Measurements from ENCODE around the gene BRF1.

The BRF1 gene

GRCh38 chr14:105200074-105200473, 100.7 kb downstream of the BRF1 start:
- H2BK5ac ChIP-seq (ENCODE audit: low read depth, low read length, poor library complexity, severe bottlenecking), result no peak overlapping the region
- WGBS, result 91% methylated on average over 10 of the region's 10 CpGs
- no peak overlapping the region for H4K8ac ChIP-seq (ENCODE audit: low read length)
- H3K4ac ChIP-seq (ENCODE audit: low read depth in 1 of 2, low read length in 2 of 2), result no peak overlapping the region
- no peak overlapping the region for H3K18ac ChIP-seq (ENCODE audit: low read depth in 1 of 2, low read length in 2 of 2)
- no peak overlapping the region for H3K14ac ChIP-seq (ENCODE audit: low read length in 2 of 2)
- no peak overlapping the region for H2BK15ac ChIP-seq (ENCODE audit: low read depth, poor library complexity, severe bottlenecking)
- no peak overlapping the region for H2BK12ac ChIP-seq (ENCODE audit: low read length in 2 of 2)
- H3K27ac ChIP-seq (ENCODE audit: low read length, poor library complexity, severe bottlenecking), result no peak overlapping the region
- no peaks in the 10 kb centered on the region for H3K9me3 ChIP-seq (ENCODE audit: control insufficient read depth, low read length)
- H3K4me3 ChIP-seq (ENCODE audit: insufficient read depth in 1 of 2, low read depth in 1 of 2, low read length in 2 of 2), result no peak overlapping the region
- no peak overlapping the region for H2AK5ac ChIP-seq (ENCODE audit: low read length, severe bottlenecking)
- peaks cover 39% of the 10 kb centered on the region for H3K4me1 ChIP-seq (ENCODE audit: control insufficient read depth, insufficient read depth, low read depth, low read length)
- H3K36me3 ChIP-seq (ENCODE audit: control insufficient read depth in 1 of 2, insufficient read depth in 2 of 2, low read depth in 1 of 2, low read length in 2 of 2), result peaks cover 0 to 4% of the 10 kb centered on the region in 2 experiments
- H4K91ac ChIP-seq (ENCODE audit: low read length), result no peak overlapping the region
- no peak overlapping the region for H3K9ac ChIP-seq (ENCODE audit: low read length)
- no peak overlapping the region for H3K23ac ChIP-seq (ENCODE audit: low read length in 2 of 2)
- H3K27me3 ChIP-seq (ENCODE audit: control insufficient read depth in 1 of 2, insufficient read depth in 1 of 2, low read length in 2 of 2), result peaks cover 25 to 73% of the 10 kb centered on the region in 2 experiments
- no peak for DNase-seq
- no peak overlapping the region for H3K4me2 ChIP-seq (ENCODE audit: low read length, poor library complexity, severe bottlenecking)
- no peak overlapping the region for H2BK120ac ChIP-seq (ENCODE audit: low read depth, low read length)
- no peaks in the 10 kb centered on the region for H3K79me1 ChIP-seq (replicated peaks; ENCODE audit: low read length, poor library complexity, severe bottlenecking)
- H2AFZ ChIP-seq (ENCODE audit: low read depth, low read length), result no peak overlapping the region

GRCh38 chr14:105199093-105199492, 101.7 kb downstream of the BRF1 start:
- no peak overlapping the region for H3K4me3 ChIP-seq (ENCODE audit: insufficient read depth in 1 of 2, low read depth in 1 of 2, low read length in 2 of 2)
- WGBS, result 41% methylated on average over 18 of the region's 18 CpGs

GRCh38 chr14:105198588-105198987, 102.2 kb downstream of the BRF1 start:
- DNase-seq, result no peak
- Histone ChIP-seq H3K9me3 (ENCODE audit: control insufficient read depth, low read length) (no peaks in the 10 kb centered on the region), H3K4me3 (ENCODE audit: insufficient read depth in 1 of 2, low read depth in 1 of 2, low read length in 2 of 2) (no peak overlapping the region), H3K4me1 (ENCODE audit: control insufficient read depth, insufficient read depth, low read depth, low read length) (peaks cover 38% of the 10 kb centered on the region), H3K27me3 (ENCODE audit: control insufficient read depth in 1 of 2, insufficient read depth in 1 of 2, low read length in 2 of 2) (peaks cover 40 to 80% of the 10 kb centered on the region in 2 experiments), H2BK15ac (ENCODE audit: low read depth, poor library complexity, severe bottlenecking) (no peak overlapping the region), H3K18ac (ENCODE audit: low read depth in 1 of 2, low read length in 2 of 2) (peak overlapping the region; percentile 67 to 85), H3K36me3 (ENCODE audit: control insufficient read depth in 1 of 2, insufficient read depth in 2 of 2, low read depth in 1 of 2, low read length in 2 of 2) (no peaks in the 10 kb centered on the region), H2BK12ac (ENCODE audit: low read length in 2 of 2) (peak overlapping the region in 1 of 2 experiments; percentile 85), H2AFZ (ENCODE audit: low read depth, low read length) (no peak overlapping the region), H4K91ac (ENCODE audit: low read length) (peak overlapping the region; percentile 85), H2BK5ac (ENCODE audit: low read depth, low read length, poor library complexity, severe bottlenecking) (no peak overlapping the region), H2AK5ac (ENCODE audit: low read length, severe bottlenecking) (no peak overlapping the region), H3K9ac (ENCODE audit: low read length) (no peak overlapping the region), H3K79me1 (replicated peaks; ENCODE audit: low read length, poor library complexity, severe bottlenecking) (no peaks in the 10 kb centered on the region), H3K23ac (ENCODE audit: low read length in 2 of 2) (peak overlapping the region in 1 of 2 experiments; percentile 46), H3K4me2 (ENCODE audit: low read length, poor library complexity, severe bottlenecking) (no peak overlapping the region), H3K14ac (ENCODE audit: low read length in 2 of 2) (peak overlapping the region in 1 of 2 experiments; percentile 72), H2BK120ac (ENCODE audit: low read depth, low read length) (no peak overlapping the region), H3K4ac (ENCODE audit: low read depth in 1 of 2, low read length in 2 of 2) (peak overlapping the region in 1 of 2 experiments; percentile 62), H4K8ac (ENCODE audit: low read length) (peak overlapping the region; percentile 88), H3K27ac (ENCODE audit: low read length, poor library complexity, severe bottlenecking) (no peak overlapping the region)
- 88% methylated on average over 4 of the region's 4 CpGs for WGBS

More at GRCh38 chr14:105199093-105199492, 101.7 kb downstream of the BRF1 start:
- Histone ChIP-seq H3K14ac (ENCODE audit: low read length in 2 of 2) (peak overlapping the region in 1 of 2 experiments; percentile 72), H2BK15ac (ENCODE audit: low read depth, poor library complexity, severe bottlenecking) (peak overlapping the region; percentile 31), H3K36me3 (ENCODE audit: control insufficient read depth in 1 of 2, insufficient read depth in 2 of 2, low read depth in 1 of 2, low read length in 2 of 2) (no peaks in the 10 kb centered on the region), H2BK5ac (ENCODE audit: low read depth, low read length, poor library complexity, severe bottlenecking) (no peak overlapping the region), H3K27ac (ENCODE audit: low read length, poor library complexity, severe bottlenecking) (no peak overlapping the region), H3K9me3 (ENCODE audit: control insufficient read depth, low read length) (no peaks in the 10 kb centered on the region), H3K9ac (ENCODE audit: low read length) (no peak overlapping the region), H2AK5ac (ENCODE audit: low read length, severe bottlenecking) (no peak overlapping the region), H3K79me1 (replicated peaks; ENCODE audit: low read length, poor library complexity, severe bottlenecking) (no peaks in the 10 kb centered on the region), H2BK12ac (ENCODE audit: low read length in 2 of 2) (peak overlapping the region in 1 of 2 experiments; percentile 85), H3K18ac (ENCODE audit: low read depth in 1 of 2, low read length in 2 of 2) (peak overlapping the region; percentile 67 to 85), H3K27me3 (ENCODE audit: control insufficient read depth in 1 of 2, insufficient read depth in 1 of 2, low read length in 2 of 2) (peaks cover 35 to 79% of the 10 kb centered on the region in 2 experiments), H3K4ac (ENCODE audit: low read depth in 1 of 2, low read length in 2 of 2) (peak overlapping the region; percentile 37 to 62), H3K4me1 (ENCODE audit: control insufficient read depth, insufficient read depth, low read depth, low read length) (peaks cover 37% of the 10 kb centered on the region), H3K4me2 (ENCODE audit: low read length, poor library complexity, severe bottlenecking) (no peak overlapping the region), H2BK120ac (ENCODE audit: low read depth, low read length) (no peak overlapping the region), H3K23ac (ENCODE audit: low read length in 2 of 2) (no peak overlapping the region), H4K8ac (ENCODE audit: low read length) (peak overlapping the region; percentile 88), H2AFZ (ENCODE audit: low read depth, low read length) (peak overlapping the region; percentile 39), H4K91ac (ENCODE audit: low read length) (peak overlapping the region; percentile 85)
- DNase-seq, result peak; percentile 67

- H3K4me2 ChIP-seq (ENCODE audit: low read length, poor library complexity, severe bottlenecking), result no peak overlapping the region
- peaks cover 42 to 85% of the 10 kb centered on the region in 2 experiments for H3K27me3 ChIP-seq (ENCODE audit: control insufficient read depth in 1 of 2, insufficient read depth in 1 of 2, low read length in 2 of 2)
- H3K4ac ChIP-seq (ENCODE audit: low read depth in 1 of 2, low read length in 2 of 2), result no peak overlapping the region
- no peak overlapping the region for H2BK15ac ChIP-seq (ENCODE audit: low read depth, poor library complexity, severe bottlenecking)
- no peak overlapping the region for H4K8ac ChIP-seq (ENCODE audit: low read length)
- peaks cover 40% of the 10 kb centered on the region for H3K4me1 ChIP-seq (ENCODE audit: control insufficient read depth, insufficient read depth, low read depth, low read length)
- H2AFZ ChIP-seq (ENCODE audit: low read depth, low read length), result no peak overlapping the region
- no peaks in the 10 kb centered on the region for H3K9me3 ChIP-seq (ENCODE audit: control insufficient read depth, low read length)
- no peaks in the 10 kb centered on the region for H3K79me1 ChIP-seq (replicated peaks; ENCODE audit: low read length, poor library complexity, severe bottlenecking)
- peak overlapping the region in 1 of 2 experiments; percentile 5 for H3K4me3 ChIP-seq (ENCODE audit: insufficient read depth in 1 of 2, low read depth in 1 of 2, low read length in 2 of 2)
- H3K9ac ChIP-seq (ENCODE audit: low read length), result no peak overlapping the region
- H2AK5ac ChIP-seq (ENCODE audit: low read length, severe bottlenecking), result no peak overlapping the region
- H3K27ac ChIP-seq (ENCODE audit: low read length, poor library complexity, severe bottlenecking), result no peak overlapping the region
- 24% methylated on average over 13 of the region's 15 CpGs for WGBS
- no peak overlapping the region for H3K14ac ChIP-seq (ENCODE audit: low read length in 2 of 2)
- no peak overlapping the region for H4K91ac ChIP-seq (ENCODE audit: low read length)
- peak; percentile 13 for DNase-seq
- H3K23ac ChIP-seq (ENCODE audit: low read length in 2 of 2), result no peak overlapping the region
- H2BK5ac ChIP-seq (ENCODE audit: low read depth, low read length, poor library complexity, severe bottlenecking), result no peak overlapping the region
- no peaks in the 10 kb centered on the region for H3K36me3 ChIP-seq (ENCODE audit: control insufficient read depth in 1 of 2, insufficient read depth in 2 of 2, low read depth in 1 of 2, low read length in 2 of 2)
- no peak overlapping the region for H2BK120ac ChIP-seq (ENCODE audit: low read depth, low read length)
- H2BK12ac ChIP-seq (ENCODE audit: low read length in 2 of 2), result no peak overlapping the region
- no peak overlapping the region for H3K18ac ChIP-seq (ENCODE audit: low read depth in 1 of 2, low read length in 2 of 2)
These were observed 103.6 kb downstream of the BRF1 start for GRCh38 chr14:105197211-105197641.

Measured in mesenchymal stem cell (in vitro differentiated cells and primary cell).